Measurements from ENCODE around the gene MAP1B.

MAP1B gene

GRCh38 chr5:72238712-72239445 is 131.6 kb downstream of the MAP1B start:
- Histone ChIP-seq H3K79me2 (ENCODE audit: insufficient read depth, low read depth) (no peaks in the 10 kb centered on the region), H3K36me3 (ENCODE audit: insufficient read depth) (no peaks in the 10 kb centered on the region)

GRCh38 chr5:72241346-72242003 is 134.2 kb downstream of the MAP1B start:
- Histone ChIP-seq H3K79me2 (ENCODE audit: insufficient read depth, low read depth) (no peaks in the 10 kb centered on the region), H3K4me3 (IDR thresholded peaks at IDR 0.05; ENCODE audit: insufficient read depth, low read depth, low read length) (no peak overlapping the region), H3K4me1 (ENCODE audit: low read depth, poor library complexity, severe bottlenecking) (peaks cover 25% of the 10 kb centered on the region), H3K27me3 (ENCODE audit: insufficient read depth, low read depth) (no peaks in the 10 kb centered on the region), H3K27ac (no peak overlapping the region), H4K20me1 (ENCODE audit: insufficient read depth) (peaks cover 7% of the 10 kb centered on the region; the same call in 1 of the 2 replicates), H3K9ac (no peak overlapping the region), H3K4me2 (no peak overlapping the region), H3K36me3 (ENCODE audit: insufficient read depth) (no peaks in the 10 kb centered on the region), H2AFZ (ENCODE audit: low read depth) (no peak overlapping the region)
- TF ChIP-seq CTCF (conservative IDR thresholded peaks at IDR 0.05; ENCODE audit: low read depth, low read length) = no peak

More at GRCh38 chr5:72238712-72239445, 131.6 kb downstream of the MAP1B start:
- Histone ChIP-seq H3K27me3 (ENCODE audit: insufficient read depth, low read depth) (no peaks in the 10 kb centered on the region), H3K4me2 (no peak overlapping the region), H3K27ac (no peak overlapping the region), H3K9ac (no peak overlapping the region), H3K4me1 (ENCODE audit: low read depth, poor library complexity, severe bottlenecking) (peaks cover 15% of the 10 kb centered on the region), H2AFZ (ENCODE audit: low read depth) (no peak overlapping the region), H4K20me1 (ENCODE audit: insufficient read depth) (no peaks in the 10 kb centered on the region), H3K4me3 (IDR thresholded peaks at IDR 0.05; ENCODE audit: insufficient read depth, low read depth, low read length) (no peak overlapping the region)
- TF ChIP-seq CTCF (conservative IDR thresholded peaks at IDR 0.05; ENCODE audit: low read depth, low read length) = no peak

GRCh38 chr5:72242796-72243475 is 135.7 kb downstream of the MAP1B start:
- Histone ChIP-seq H3K4me1 (ENCODE audit: low read depth, poor library complexity, severe bottlenecking) (peaks cover 33% of the 10 kb centered on the region), H2AFZ (ENCODE audit: low read depth) (no peak overlapping the region), H4K20me1 (ENCODE audit: insufficient read depth) (peaks cover 7% of the 10 kb centered on the region; the same call in 1 of the 2 replicates), H3K9ac (no peak overlapping the region), H3K27me3 (ENCODE audit: insufficient read depth, low read depth) (no peaks in the 10 kb centered on the region), H3K27ac (no peak overlapping the region), H3K4me2 (no peak overlapping the region), H3K4me3 (IDR thresholded peaks at IDR 0.05; ENCODE audit: insufficient read depth, low read depth, low read length) (no peak overlapping the region), H3K36me3 (ENCODE audit: insufficient read depth) (no peaks in the 10 kb centered on the region), H3K79me2 (ENCODE audit: insufficient read depth, low read depth) (no peaks in the 10 kb centered on the region)
- no peak for TF ChIP-seq CTCF (conservative IDR thresholded peaks at IDR 0.05; ENCODE audit: low read depth, low read length)

GRCh38 chr5:72243706-72244105 is 136.4 kb downstream of the MAP1B start:
- Histone ChIP-seq H3K4me1 (ENCODE audit: low read depth, poor library complexity, severe bottlenecking) (peaks cover 33% of the 10 kb centered on the region), H3K9ac (no peak overlapping the region), H3K36me3 (ENCODE audit: insufficient read depth) (no peaks in the 10 kb centered on the region), H3K27ac (no peak overlapping the region), H3K27me3 (ENCODE audit: insufficient read depth, low read depth) (no peaks in the 10 kb centered on the region), H3K79me2 (ENCODE audit: insufficient read depth, low read depth) (no peaks in the 10 kb centered on the region), H2AFZ (ENCODE audit: low read depth) (no peak overlapping the region), H3K4me3 (IDR thresholded peaks at IDR 0.05; ENCODE audit: insufficient read depth, low read depth, low read length) (no peak overlapping the region), H3K4me2 (no peak overlapping the region), H4K20me1 (ENCODE audit: insufficient read depth) (peaks cover 7% of the 10 kb centered on the region; the same call in 1 of the 2 replicates)
- no peak for TF ChIP-seq CTCF (conservative IDR thresholded peaks at IDR 0.05; ENCODE audit: low read depth, low read length)
